GM13977 (cell line): ENCODE data around the gene LAMTOR2.
A peak's percentile ranks its signal among the peaks of the same experiment; 100 is the strongest.

Experiments used
- DNase-seq: peaks from one replicate; pipeline ENCODE4 v3.0.0; 2012; ENCODE audit warnings: low spot score
- CTCF ChIP-seq: IDR thresholded peaks from 2 replicates; pipeline ENCODE4 v1.5.1; 2012; ENCODE audit warnings: mild to moderate bottlenecking, control low read depth; ENCODE audit not compliant: insufficient read depth; ENCODE audit errors: extremely low read depth, missing control alignments
- in situ Hi-C: fragments of 300-500 bp; cut with MboI; formaldehyde crosslinking; loops from one replicate; pipeline ENCODE4 v1.12.0; 2022; ENCODE audit warnings: low sequenced_read_pairs, low pct_unique_long_range_greater_than_20kb, mixed read lengths, inconsistent platforms; ENCODE audit not compliant: unreplicated experiment

The LAMTOR2 gene

DNA sequence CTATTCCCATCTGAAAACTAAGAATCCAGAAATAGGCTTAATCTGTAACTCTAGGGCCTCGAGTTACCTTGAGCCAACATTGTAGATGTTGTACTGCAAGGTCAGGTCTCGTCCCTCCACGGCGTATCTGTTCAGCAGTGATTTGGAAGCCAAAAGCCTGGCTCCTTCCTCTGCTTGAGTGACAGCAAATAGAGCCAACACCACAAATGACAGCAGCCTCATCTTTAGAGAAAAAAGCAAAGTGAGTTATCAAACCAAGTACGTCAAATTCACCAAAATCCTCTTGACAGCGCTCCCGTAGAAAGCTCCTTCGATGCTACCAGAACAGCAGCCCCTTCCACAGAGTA, 34.7 kb upstream of the LAMTOR2 start:
- in situ Hi-C loops, result no loop called here
- DNase-seq, result no peak
- TF ChIP-seq CTCF, result no peak

GRCh38 chr1:156020293-156021092, 34.1 kb upstream of the LAMTOR2 start, which contains the start of gene SSR2:
Gene SSR2 (minus strand): TSS chr1:156020951. CDS start chr1:156020167, 784 bp downstream.
- TF ChIP-seq CTCF, result no peak
- in situ Hi-C loops, result no loop called here
- DNase-seq, result peak; percentile 95

GRCh38 chr1:156021093-156021428, 33.5 kb upstream of the LAMTOR2 start:
- in situ Hi-C loops, result no loop called here
- no peak for TF ChIP-seq CTCF
- DNase-seq, result no peak

- DNase-seq, result no peak
- in situ Hi-C loops, result no loop called here
- no peak for TF ChIP-seq CTCF
Measured at GRCh38 chr1:156021954-156022353, 32.6 kb upstream of the LAMTOR2 start.

- in situ Hi-C loops, result no loop called here
- no peak for TF ChIP-seq CTCF
- no peak for DNase-seq
Measured at GRCh38 chr1:156024801-156025200, 29.8 kb upstream of the LAMTOR2 start.

- in situ Hi-C loops, result no loop called here
- peak; percentile 67 for DNase-seq
- TF ChIP-seq CTCF, result peak; percentile 60
Measured at GRCh38 chr1:156025876-156026275, 28.7 kb upstream of the LAMTOR2 start.

DNA sequence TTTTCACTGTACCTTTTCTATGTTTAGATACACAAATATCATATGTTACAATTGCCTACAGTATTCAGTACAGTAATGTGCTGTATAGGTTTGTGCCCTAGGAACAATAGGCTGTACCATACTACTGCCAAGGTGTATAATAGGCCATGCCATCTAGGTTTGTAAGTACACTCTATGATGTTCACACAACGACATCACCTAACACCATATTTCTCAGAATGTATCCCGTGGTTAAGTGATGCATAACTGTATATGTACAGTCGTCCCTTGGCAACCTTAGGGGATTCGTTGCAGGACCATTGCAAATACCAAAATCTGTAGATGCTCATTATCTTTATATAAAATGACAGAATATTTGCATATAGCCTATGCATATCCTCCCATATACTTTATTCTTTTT, 28.0 kb upstream of the LAMTOR2 start:
- DNase-seq, result no peak
- no peak for TF ChIP-seq CTCF
- in situ Hi-C loops, result no loop called here
